HepG2 (cell line): Measurements from ENCODE around the gene KIAA0408. TPM values are rescaled to one million over a fixed set of nuclear protein-coding genes. Genes with fewer than 3 reads are reported as not detected.

Experiments
- ATAC-seq: fragments of 200-7000 bp; cut with Tn5 transposase; 3 replicates; pipeline ENCODE4 v1.9.1; 2020; ENCODE audit warnings: mild to moderate bottlenecking, moderate library complexity
- BruUV-seq: library from RNA; stranded (reverse); fragments of 400-500 nt; replicated peaks from 2 replicates; lab custom pipeline; 2021; lab: Mats Ljungman, UMichigan
- CTCF ChIA-PET: fragments of 300-600 bp; formaldehyde crosslinking; extraction: SDS; loops from one replicate; lab custom pipeline; 2021; ENCODE audit warnings: low total read pairs, inconsistent platforms, low intra/inter-chr PET ratio; lab: Yijun Ruan, JAX
- POLR2A ChIA-PET: fragments of 350-600 bp; sonication (Branson Sonifier 250); formaldehyde crosslinking; loops from one replicate; lab custom pipeline; 2020; ENCODE audit warnings: antibody characterized with exemption, inconsistent platforms; lab: Yijun Ruan, JAX
- DNase-seq: peaks from one replicate; pipeline ENCODE4 v3.0.0-alpha.2; 2015; ENCODE audit warnings: low spot score
- FAIRE-seq: peaks from 3 replicates; lab custom pipeline; 2011; peaks lifted over from hg19 to GRCh38; lab: Jason Lieb, UNC
- H2AFZ ChIP-seq: one replicate; pipeline ENCODE4 v1.6.1; 2011; ENCODE audit warnings: low read length, inconsistent platforms
- H3K27ac ChIP-seq: fragments of 300-600 bp; 3 replicates; pipeline ENCODE4 v1.8.0; 2011; ENCODE audit warnings: mixed run types, mild to moderate bottlenecking, mixed read lengths, low read length, inconsistent platforms; ENCODE audit not compliant: insufficient read depth; ENCODE audit errors: extremely low read length
- H3K27me3 ChIP-seq, 2 experiments: fragments of 200-600 bp in 1 of 2; 2 replicates in 1 of 2; 3 replicates in 1 of 2; pipeline versions ENCODE4 v1.6.0 to v1.8.0; 2011; ENCODE audit warnings: low read length in 2 of 2, mild to moderate bottlenecking in 2 of 2, moderate library complexity in 2 of 2, inconsistent platforms in 1 of 2; ENCODE audit not compliant: insufficient read depth in 2 of 2, control insufficient read depth in 1 of 2
- H3K36me3 ChIP-seq, 2 experiments: fragments of 200-600 bp in 1 of 2; replicated peaks in 1 of 2; 2 replicates in 1 of 2; 3 replicates in 1 of 2; pipeline versions ENCODE4 v1.5.1 to v1.8.0; 2011; ENCODE audit warnings: low read length in 2 of 2, inconsistent platforms in 1 of 2; ENCODE audit not compliant: insufficient read depth in 2 of 2, control insufficient read depth in 1 of 2
- H3K4me1 ChIP-seq: 2 replicates; pipeline ENCODE4 v1.5.1; 2012; ENCODE audit warnings: low read length, inconsistent platforms; ENCODE audit not compliant: insufficient read depth
- H3K4me2 ChIP-seq: 2 replicates; pipeline ENCODE4 v1.6.0; 2011; ENCODE audit warnings: low read depth, low read length, inconsistent platforms
- H3K4me3 ChIP-seq, 3 experiments: fragments of 200-600 bp in 1 of 3; sonication (generic), shearing (Covaris generic) in 1 of 3; replicated peaks in 1 of 3; 2 replicates each; pipeline ENCODE4 v1.5.1; 2011 to 2016; ENCODE audit warnings: low read length in 3 of 3, inconsistent platforms in 2 of 3, low read depth in 2 of 3, mild to moderate bottlenecking in 2 of 3, control low read depth in 1 of 3, mixed read lengths in 1 of 3; ENCODE audit not compliant: insufficient read depth in 1 of 3
- H3K79me2 ChIP-seq: one replicate; pipeline ENCODE4 v1.6.1; 2011; ENCODE audit warnings: low read length, inconsistent platforms; ENCODE audit not compliant: insufficient read depth
- H3K9ac ChIP-seq: 2 replicates; pipeline ENCODE4 v1.6.0; 2011; ENCODE audit warnings: mild to moderate bottlenecking, low read depth, low read length, inconsistent platforms; ENCODE audit not compliant: insufficient read depth
- H3K9me3 ChIP-seq: 2 replicates; pipeline ENCODE4 v1.5.1; 2012; ENCODE audit warnings: mild to moderate bottlenecking, low read length
- H4K20me1 ChIP-seq: 2 replicates; pipeline ENCODE4 v1.6.0; 2011; ENCODE audit warnings: inconsistent platforms, mild to moderate bottlenecking, low read length, moderate library complexity; ENCODE audit not compliant: insufficient read depth
- CBX2 ChIP-seq, 2 experiments: fragments of 200-600 bp in 1 of 2; sonication (generic); formaldehyde crosslinking in 1 of 2; IDR thresholded peaks; 2 replicates each; pipeline versions ENCODE4 v1.7.0 to v1.8.1; 2018 to 2022; ENCODE audit warnings: low read depth in 2 of 2, low read length in 1 of 2, mild to moderate bottlenecking in 1 of 2, missing genetic modification reagents in 1 of 2
- HMG20B ChIP-seq: conservative IDR thresholded peaks from 2 replicates; pipeline ENCODE4 v1.6.1; 2016; ENCODE audit warnings: missing genetic modification reagents, missing compliant biosample characterization
- KLF13 ChIP-seq: sonication (generic); formaldehyde crosslinking; IDR thresholded peaks from 2 replicates; pipeline ENCODE4 v1.4.0; 2020; ENCODE audit warnings: mild to moderate bottlenecking, missing genetic modification reagents
- NKX3-1 ChIP-seq: sonication (generic); formaldehyde crosslinking; IDR thresholded peaks from 2 replicates; pipeline ENCODE4 v1.5.0; 2020; ENCODE audit warnings: missing genetic modification reagents
- NONO ChIP-seq, 2 experiments: fragments of 450-650 bp in 1 of 2; sonication (generic) in 1 of 2; formaldehyde crosslinking in 1 of 2; IDR thresholded peaks in 1 of 2; conservative IDR thresholded peaks in 1 of 2; 2 replicates each; pipeline versions ENCODE4 v1.6.1 to v1.8.0; 2017 to 2022; ENCODE audit warnings: mild to moderate bottlenecking in 1 of 2, missing genetic modification reagents in 1 of 2, moderate library complexity in 1 of 2
- PRPF4 ChIP-seq: fragments of 200-400 bp; formaldehyde crosslinking; IDR thresholded peaks from 2 replicates; pipeline ENCODE4 v1.6.1; 2016; ENCODE audit warnings: low read length, low read depth; ENCODE audit not compliant: poor library complexity, severe bottlenecking
- RFX1 ChIP-seq: fragments of 450-650 bp; IDR thresholded peaks from 2 replicates; pipeline ENCODE4 v1.6.1; 2017
- TBP ChIP-seq: sonication (generic); formaldehyde crosslinking; IDR thresholded peaks from 2 replicates; pipeline ENCODE4 v1.5.0; 2020; ENCODE audit warnings: missing genetic modification reagents
- ZNF431 ChIP-seq: sonication (generic); formaldehyde crosslinking; IDR thresholded peaks from 2 replicates; pipeline ENCODE4 v1.9.0; 2022; ENCODE audit warnings: missing genetic modification reagents, low read depth, mild to moderate bottlenecking, borderline replicate concordance
- ZNF547 ChIP-seq: sonication (generic); formaldehyde crosslinking; IDR thresholded peaks from 2 replicates; pipeline ENCODE4 v1.5.1; 2020; ENCODE audit warnings: mild to moderate bottlenecking, missing genetic modification reagents
- in situ Hi-C: cut with HindIII; loops from 2 replicates; pipeline ENCODE4 v1.10.0; 2017; ENCODE audit warnings: low pct_unique_long_range_greater_than_20kb; ENCODE audit not compliant: extremely low pct_ligation_motif_present
- intact Hi-C: fragments of 100-400 bp; cut with micrococcal nuclease; formaldehyde crosslinking; loops from one replicate; pipeline ENCODE4 v1.10.0; 2022; ENCODE audit not compliant: unreplicated experiment
- polyA plus RNA-seq, 8 experiments: library from polyadenylated mRNA; depleted of rRNA in 3 of 8; stranded (reverse) in 7 of 8; unstranded in 1 of 8; fragments of >200 nt; fragmentation: Illumina TruSeq in 4 of 8; extraction: Trizol in 4 of 8; gene quantifications; 2 replicates each; pipeline versions ENCODE4 v1.2.1 to v1.2.3, GENCODE V29; 2011 to 2016; ENCODE audit warnings: low read depth in 4 of 8, missing spikeins in 1 of 8, mixed read lengths in 1 of 8; ENCODE audit not compliant: insufficient read depth in 1 of 8
- total RNA-seq, 5 experiments: library from RNA; depleted of rRNA; stranded (reverse); fragments of >200 nt; fragmentation: Illumina TruSeq; extraction: Trizol; gene quantifications; 2 replicates each; pipeline ENCODE4 v1.2.3, GENCODE V29; 2016; ENCODE audit warnings: low read depth in 1 of 5
- TF ChIP-seq, protein P1 (sequence below): sonication (generic); formaldehyde crosslinking; IDR thresholded peaks from 2 replicates; pipeline ENCODE4 v1.8.0; 2022; ENCODE audit warnings: mild to moderate bottlenecking, missing genetic modification reagents; ENCODE audit not compliant: insufficient replicate concordance
- TF ChIP-seq, protein P2 (sequence below): sonication (generic); formaldehyde crosslinking; IDR thresholded peaks from 2 replicates; pipeline ENCODE4 v1.9.0; 2021; ENCODE audit warnings: missing genetic modification reagents, mild to moderate bottlenecking, borderline replicate concordance
- TF ChIP-seq, protein P3 (sequence below): sonication (generic); formaldehyde crosslinking; IDR thresholded peaks from 2 replicates; pipeline ENCODE4 v1.5.1; 2020; ENCODE audit warnings: mild to moderate bottlenecking, missing genetic modification reagents, borderline replicate concordance
- TF ChIP-seq, protein P4 (sequence below): sonication (generic); formaldehyde crosslinking; IDR thresholded peaks from 2 replicates; pipeline ENCODE4 v1.4.0; 2020; ENCODE audit warnings: mild to moderate bottlenecking, missing genetic modification reagents

The KIAA0408 gene
- total and polyA plus RNA-seq, 2 of the 13 experiments (the other 11 are each of a cell fraction or from before 2014, with no cell fraction given): not detected

DNA sequence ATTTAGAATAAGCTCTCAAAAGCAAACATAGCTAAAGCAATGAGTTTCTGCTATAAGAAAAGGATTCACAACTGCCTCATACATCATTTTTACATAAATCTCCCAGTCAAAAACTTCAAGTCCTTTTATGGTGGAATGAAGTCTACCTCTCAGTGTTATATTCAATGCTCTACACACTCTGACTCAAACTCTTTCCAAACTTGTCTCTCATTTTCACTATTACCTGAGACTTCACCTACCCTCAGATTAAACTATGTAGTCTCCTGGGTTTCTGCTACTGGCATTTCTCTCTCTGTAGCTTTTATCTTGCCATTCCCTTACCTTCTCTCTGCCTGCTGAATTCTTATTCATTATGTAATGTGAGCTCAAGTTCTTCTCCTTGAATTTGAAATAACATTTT, 11.4 kb downstream of the KIAA0408 start:
- ChIA-PET POLR2A (no interaction called here), CTCF (no interaction called here)
- no peaks in the 10 kb centered on the region for H3K4me1 ChIP-seq
- no peak overlapping the region for H3K4me2 ChIP-seq
- intact Hi-C loops: no loop called here
- in situ Hi-C loops: no loop called here
- no peak overlapping the region for H2AFZ ChIP-seq
- FAIRE-seq: no peak
- no peak for DNase-seq
- no peak overlapping the region for H3K27ac ChIP-seq
- TF ChIP-seq ZNF431: no peak
- TF ChIP-seq, protein P1, sequence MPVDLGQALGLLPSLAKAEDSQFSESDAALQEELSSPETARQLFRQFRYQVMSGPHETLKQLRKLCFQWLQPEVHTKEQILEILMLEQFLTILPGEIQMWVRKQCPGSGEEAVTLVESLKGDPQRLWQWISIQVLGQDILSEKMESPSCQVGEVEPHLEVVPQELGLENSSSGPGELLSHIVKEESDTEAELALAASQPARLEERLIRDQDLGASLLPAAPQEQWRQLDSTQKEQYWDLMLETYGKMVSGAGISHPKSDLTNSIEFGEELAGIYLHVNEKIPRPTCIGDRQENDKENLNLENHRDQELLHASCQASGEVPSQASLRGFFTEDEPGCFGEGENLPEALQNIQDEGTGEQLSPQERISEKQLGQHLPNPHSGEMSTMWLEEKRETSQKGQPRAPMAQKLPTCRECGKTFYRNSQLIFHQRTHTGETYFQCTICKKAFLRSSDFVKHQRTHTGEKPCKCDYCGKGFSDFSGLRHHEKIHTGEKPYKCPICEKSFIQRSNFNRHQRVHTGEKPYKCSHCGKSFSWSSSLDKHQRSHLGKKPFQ: no peak
- no peak for TF ChIP-seq PRPF4
- TF ChIP-seq TBP: no peak
- no peak for TF ChIP-seq NKX3-1 (CRISPR knock-in tag)
- TF ChIP-seq, protein P2, sequence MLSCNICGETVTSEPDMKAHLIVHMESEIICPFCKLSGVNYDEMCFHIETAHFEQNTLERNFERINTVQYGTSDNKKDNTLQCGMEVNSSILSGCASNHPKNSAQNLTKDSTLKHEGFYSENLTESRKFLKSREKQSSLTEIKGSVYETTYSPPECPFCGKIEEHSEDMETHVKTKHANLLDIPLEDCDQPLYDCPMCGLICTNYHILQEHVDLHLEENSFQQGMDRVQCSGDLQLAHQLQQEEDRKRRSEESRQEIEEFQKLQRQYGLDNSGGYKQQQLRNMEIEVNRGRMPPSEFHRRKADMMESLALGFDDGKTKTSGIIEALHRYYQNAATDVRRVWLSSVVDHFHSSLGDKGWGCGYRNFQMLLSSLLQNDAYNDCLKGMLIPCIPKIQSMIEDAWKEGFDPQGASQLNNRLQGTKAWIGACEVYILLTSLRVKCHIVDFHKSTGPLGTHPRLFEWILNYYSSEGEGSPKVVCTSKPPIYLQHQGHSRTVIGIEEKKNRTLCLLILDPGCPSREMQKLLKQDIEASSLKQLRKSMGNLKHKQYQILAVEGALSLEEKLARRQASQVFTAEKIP: no peak
- no peak for TF ChIP-seq CBX2 (IDR thresholded peaks at IDR 0.05; ENCODE audit: low read depth, low read length)
- TF ChIP-seq CBX2 (CRISPR knock-in tag; IDR thresholded peaks at IDR 0.05; ENCODE audit: low read depth): no peak
- TF ChIP-seq, protein P3, sequence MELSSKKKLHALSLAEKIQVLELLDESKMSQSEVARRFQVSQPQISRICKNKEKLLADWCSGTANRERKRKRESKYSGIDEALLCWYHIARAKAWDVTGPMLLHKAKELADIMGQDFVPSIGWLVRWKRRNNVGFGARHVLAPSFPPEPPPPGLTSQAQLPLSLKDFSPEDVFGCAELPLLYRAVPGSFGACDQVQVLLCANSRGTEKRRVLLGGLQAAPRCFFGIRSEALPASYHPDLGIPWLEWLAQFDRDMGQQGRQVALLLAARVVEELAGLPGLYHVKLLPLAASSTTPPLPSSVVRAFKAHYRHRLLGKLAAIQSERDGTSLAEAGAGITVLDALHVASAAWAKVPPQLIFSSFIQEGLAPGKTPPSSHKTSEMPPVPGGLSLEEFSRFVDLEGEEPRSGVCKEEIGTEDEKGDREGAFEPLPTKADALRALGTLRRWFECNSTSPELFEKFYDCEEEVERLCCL (CRISPR knock-in tag): no peak
- TF ChIP-seq KLF13 (CRISPR knock-in tag): no peak
- no peak for TF ChIP-seq ZNF547 (CRISPR knock-in tag)
- TF ChIP-seq HMG20B (CRISPR knock-in tag): no peak
- TF ChIP-seq RFX1: no peak
- TF ChIP-seq, protein P4, sequence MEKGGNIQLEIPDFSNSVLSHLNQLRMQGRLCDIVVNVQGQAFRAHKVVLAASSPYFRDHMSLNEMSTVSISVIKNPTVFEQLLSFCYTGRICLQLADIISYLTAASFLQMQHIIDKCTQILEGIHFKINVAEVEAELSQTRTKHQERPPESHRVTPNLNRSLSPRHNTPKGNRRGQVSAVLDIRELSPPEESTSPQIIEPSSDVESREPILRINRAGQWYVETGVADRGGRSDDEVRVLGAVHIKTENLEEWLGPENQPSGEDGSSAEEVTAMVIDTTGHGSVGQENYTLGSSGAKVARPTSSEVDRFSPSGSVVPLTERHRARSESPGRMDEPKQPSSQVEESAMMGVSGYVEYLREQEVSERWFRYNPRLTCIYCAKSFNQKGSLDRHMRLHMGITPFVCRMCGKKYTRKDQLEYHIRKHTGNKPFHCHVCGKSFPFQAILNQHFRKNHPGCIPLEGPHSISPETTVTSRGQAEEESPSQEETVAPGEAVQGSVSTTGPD: no peak
- TF ChIP-seq NONO (IDR thresholded peaks at IDR 0.05): no peak
- no peak for TF ChIP-seq NONO (CRISPR knock-in tag; conservative IDR thresholded peaks at IDR 0.05)
- TF ChIP-seq, all 625 proteins: peak for 0
- Histone ChIP-seq H4K20me1 (no peaks in the 10 kb centered on the region), H3K9me3 (no peaks in the 10 kb centered on the region), H3K4me3 (no peak overlapping the region), H3K27me3 (0 out of 5 replicates have a peak, but pooled peaks cover 0 to 8% of the 10 kb centered on the region in 2 experiments), H3K9ac (no peak overlapping the region), H3K79me2 (no peaks in the 10 kb centered on the region), H3K36me3 (no peaks in the 10 kb centered on the region)
- BruUV-seq: no TSS peak
- no peak for ATAC-seq
